Hematopoietic multipotent progenitor cell treated with erythropoietin and hydrocortisone succinate and interleukin-3 and kit ligand, for 4 days (in vitro differentiated cells): ENCODE measurements around the gene SLC22A12.
A peak's percentile ranks its signal among the peaks of the same experiment; 100 is the strongest.
"Not testable (repeated sequence)": the region's sequence is repeated elsewhere in the genome, so short reads cannot be mapped to it uniquely, and the experiment has no call there.

Experiments used
- DNase-seq: peaks from one replicate; pipeline ENCODE4 v3.0.0-alpha.2; 2015

Gene SLC22A12

GRCh38 chr11:64590763-64591221, at the start of gene SLC22A12:
Gene SLC22A12, plus strand, starts transcription at chr11:64591220. Its CDS starts 337 bp downstream, at chr11:64591557.
- DNase-seq: no peak

GRCh38 chr11:64542172-64543125, 48.6 kb upstream of the SLC22A12 start:
- DNase-seq: no peak

GRCh38 chr11:64543818-64544217, 47.2 kb upstream of the SLC22A12 start:
- DNase-seq: no peak

- DNase-seq: no peak
Measured at GRCh38 chr11:64544616-64545296, 46.3 kb upstream of the SLC22A12 start.

- DNase-seq: no peak
Measured at GRCh38 chr11:64545619-64546018, 45.4 kb upstream of the SLC22A12 start.

GRCh38 chr11:64546176-64546575, 44.8 kb upstream of the SLC22A12 start:
- DNase-seq: no peak

GRCh38 chr11:64546600-64546999, 44.4 kb upstream of the SLC22A12 start:
- DNase-seq: no peak

- DNase-seq: no peak
Measured at GRCh38 chr11:64549969-64550368, 41.1 kb upstream of the SLC22A12 start.

- peak; percentile 66 for DNase-seq
Measured at GRCh38 chr11:64553554-64554201, 37.3 kb upstream of the SLC22A12 start.

- DNase-seq: no peak
Measured at GRCh38 chr11:64556044-64556720, 34.8 kb upstream of the SLC22A12 start.

- no peak for DNase-seq
Measured at GRCh38 chr11:64556721-64557250, 34.2 kb upstream of the SLC22A12 start.

- DNase-seq: no peak
Measured at GRCh38 chr11:64558065-64558745, 32.8 kb upstream of the SLC22A12 start.

- DNase-seq: no peak
Measured at GRCh38 chr11:64558869-64559268, 32.2 kb upstream of the SLC22A12 start.

- no peak for DNase-seq
Measured at GRCh38 chr11:64559351-64560138, 31.5 kb upstream of the SLC22A12 start.

GRCh38 chr11:64560139-64560771, 30.8 kb upstream of the SLC22A12 start:
- DNase-seq: no peak

GRCh38 chr11:64560941-64561340, 30.1 kb upstream of the SLC22A12 start:
- DNase-seq: no peak

GRCh38 chr11:64561429-64561828, 29.6 kb upstream of the SLC22A12 start:
- not testable (repeated sequence) for DNase-seq

GRCh38 chr11:64561984-64562722, 28.9 kb upstream of the SLC22A12 start:
- DNase-seq: no peak

- no peak for DNase-seq
Measured at GRCh38 chr11:64562723-64563351, 28.2 kb upstream of the SLC22A12 start.
